Testis (tissue), 2 donors: ENCODE results near the gene LIF.

Source experiments
- POLR2A ChIP-seq: fragments of 450-650 bp; IDR thresholded peaks from one replicate; pipeline ENCODE4 v1.6.1; 2017; ENCODE audit warnings: antibody characterized with exemption, mild to moderate bottlenecking, moderate library complexity
- TF ChIP-seq, protein P1 (sequence below), 3 experiments: fragments of 450-650 bp in 2 of 3; fragments of 200-600 bp in 1 of 3; sonication (generic) in 1 of 3; IDR thresholded peaks; one replicate each; pipeline ENCODE4 v1.5.1; 2016 to 2019; ENCODE audit warnings: antibody characterized with exemption in 3 of 3, mild to moderate bottlenecking in 2 of 3, moderate library complexity in 1 of 3

- TF ChIP-seq POLR2A = no peak
- TF ChIP-seq, protein P1, sequence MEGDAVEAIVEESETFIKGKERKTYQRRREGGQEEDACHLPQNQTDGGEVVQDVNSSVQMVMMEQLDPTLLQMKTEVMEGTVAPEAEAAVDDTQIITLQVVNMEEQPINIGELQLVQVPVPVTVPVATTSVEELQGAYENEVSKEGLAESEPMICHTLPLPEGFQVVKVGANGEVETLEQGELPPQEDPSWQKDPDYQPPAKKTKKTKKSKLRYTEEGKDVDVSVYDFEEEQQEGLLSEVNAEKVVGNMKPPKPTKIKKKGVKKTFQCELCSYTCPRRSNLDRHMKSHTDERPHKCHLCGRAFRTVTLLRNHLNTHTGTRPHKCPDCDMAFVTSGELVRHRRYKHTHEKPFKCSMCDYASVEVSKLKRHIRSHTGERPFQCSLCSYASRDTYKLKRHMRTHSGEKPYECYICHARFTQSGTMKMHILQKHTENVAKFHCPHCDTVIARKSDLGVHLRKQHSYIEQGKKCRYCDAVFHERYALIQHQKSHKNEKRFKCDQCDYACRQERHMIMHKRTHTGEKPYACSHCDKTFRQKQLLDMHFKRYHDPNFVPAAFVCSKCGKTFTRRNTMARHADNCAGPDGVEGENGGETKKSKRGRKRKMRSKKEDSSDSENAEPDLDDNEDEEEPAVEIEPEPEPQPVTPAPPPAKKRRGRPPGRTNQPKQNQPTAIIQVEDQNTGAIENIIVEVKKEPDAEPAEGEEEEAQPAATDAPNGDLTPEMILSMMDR (IDR thresholded peaks at IDR 0.05) = no peak
Measured at GRCh38 chr22:30196880-30197336, 49.7 kb downstream of the LIF start.
